ENCODE measurements around the gene ORM1. TPM values are rescaled to one million over a fixed set of nuclear protein-coding genes. Genes with fewer than 3 reads are reported as not detected.
"Not testable (repeated sequence)": the region's sequence is repeated elsewhere in the genome, so short reads cannot be mapped to it uniquely, and the experiment has no call there.

The ORM1 gene
- total and polyA plus RNA-seq, 10 of the 15 experiments (the other 5 are each of a cell fraction or from before 2014, with no cell fraction given): 4.4 TPM; not detected in 9

GRCh38 chr9:114319147-114319546 lies 3.8 kb upstream of the ORM1 start (continued):
- TF ChIP-seq PRDM15 (CRISPR knock-in tag; IDR thresholded peaks at IDR 0.05): no peak
- TF ChIP-seq MEF2A (IDR thresholded peaks at IDR 0.05; ENCODE audit: insufficient read depth, low read depth, low read length): no peak
- no peak for TF ChIP-seq JUNB (IDR thresholded peaks at IDR 0.05)
- no peak for TF ChIP-seq NR2C1 (IDR thresholded peaks at IDR 0.05)

- POLR2A ChIA-PET; H3K79me2 ChIP-seq (ENCODE audit: control insufficient read depth, insufficient read depth, low read length); in situ Hi-C loops (cut with MboI); ATAC-seq; H3K9me3 ChIP-seq (replicated peaks; ENCODE audit: control insufficient read depth, insufficient read depth, low read length); H3K4me2 ChIP-seq (ENCODE audit: control insufficient read depth, insufficient read depth); H2AFZ ChIP-seq (ENCODE audit: control insufficient read depth, low read depth, low read length); H3K9ac ChIP-seq (ENCODE audit: control insufficient read depth, insufficient read depth, low read length); BruUV-seq (replicated peaks); H3K27ac ChIP-seq (ENCODE audit: control insufficient read depth, insufficient read depth); FAIRE-seq; H3K36me3 ChIP-seq (ENCODE audit: control insufficient read depth in 2 of 2, insufficient read depth in 2 of 2, low read length in 1 of 2); SMC1A ChIA-PET (ENCODE audit: uncharacterized antibody, unreplicated experiment); H4K20me1 ChIP-seq (ENCODE audit: control insufficient read depth, insufficient read depth); H3K4me3 ChIP-seq; H3K27me3 ChIP-seq (replicated peaks in 1 of 2; ENCODE audit: control insufficient read depth in 2 of 2, insufficient read depth in 2 of 2, low read length in 1 of 2); H3K4me1 ChIP-seq (ENCODE audit: control insufficient read depth, insufficient read depth, low read length); RAD21 ChIA-PET (ENCODE audit: unreplicated experiment); intact Hi-C loops (cut with micrococcal nuclease; ENCODE audit: unreplicated experiment); DNase-seq (ENCODE audit: low read depth, low spot score): not testable (repeated sequence)
- 34% methylated on average over 7 of the region's 7 CpGs for WGBS (ENCODE audit: insufficient coverage, insufficient replicate concordance, low lambda C conversion rate, missing lambda C conversion rate)
- CTCF ChIA-PET: interaction anchor here (0.6 to 1.1 kb wide), 2 partner anchors 207 to 238 kb away, joined by 4 read pairs; no protein-coding TSS in a partner anchor
Observed at GRCh38 chr9:114320710-114321109, 2.2 kb upstream of the ORM1 start.

All from GM12878 (cell line).